Fibroblast of lung (primary cell): ENCODE results near the gene AGBL4. TPM values are rescaled to one million over a fixed set of nuclear protein-coding genes. Genes with fewer than 3 reads are reported as not detected.

ENCODE experiments used
- DNase-seq, 2 donors: peaks; one replicate each; pipeline versions ENCODE4 v3.0.0 to v3.0.0-alpha.2; 2010; ENCODE audit warnings: low read depth in 2 of 2
- H2AFZ ChIP-seq: 2 replicates; pipeline ENCODE4 v1.5.1; 2012; ENCODE audit warnings: low read length, control low read depth, inconsistent platforms
- H3K27ac ChIP-seq: 2 replicates; pipeline ENCODE4 v1.5.1; 2011; ENCODE audit warnings: low read length, control low read depth; ENCODE audit not compliant: insufficient read depth
- H3K27me3 ChIP-seq: 2 replicates; pipeline ENCODE4 v1.5.1; 2011; ENCODE audit warnings: mild to moderate bottlenecking, low read length; ENCODE audit not compliant: control insufficient read depth, insufficient read depth
- H3K36me3 ChIP-seq: 2 replicates; pipeline ENCODE4 v1.5.1; 2011; ENCODE audit warnings: low read length; ENCODE audit not compliant: control insufficient read depth, insufficient read depth
- H3K4me1 ChIP-seq: 2 replicates; pipeline ENCODE4 v1.5.1; 2011; ENCODE audit warnings: low read length; ENCODE audit not compliant: control insufficient read depth, insufficient read depth; ENCODE audit errors: extremely low read depth
- H3K4me2 ChIP-seq: 2 replicates; pipeline ENCODE4 v1.5.1; 2011; ENCODE audit warnings: low read length, control low read depth; ENCODE audit not compliant: insufficient read depth; ENCODE audit errors: extremely low read depth
- H3K4me3 ChIP-seq, 4 experiments: fragments of 200-600 bp in 1 of 4; sonication (generic) in 1 of 4; replicated peaks in 1 of 4; 2 replicates each; pipeline ENCODE4 v1.5.1; 2011 to 2016; ENCODE audit warnings: low read length in 4 of 4, low read depth in 3 of 4, mild to moderate bottlenecking in 3 of 4, control low read depth in 2 of 4, inconsistent platforms in 1 of 4, mixed read lengths in 1 of 4; ENCODE audit not compliant: insufficient read depth in 1 of 4; ENCODE audit errors: control extremely low read depth in 1 of 4
- H3K79me2 ChIP-seq: 2 replicates; pipeline ENCODE4 v1.5.1; 2012; ENCODE audit warnings: mild to moderate bottlenecking, low read length, inconsistent platforms; ENCODE audit not compliant: control insufficient read depth, insufficient read depth
- H3K9ac ChIP-seq: 2 replicates; pipeline ENCODE4 v1.5.1; 2011; ENCODE audit warnings: mild to moderate bottlenecking, low read length, control low read depth; ENCODE audit not compliant: insufficient read depth
- H3K9me3 ChIP-seq: 2 replicates; pipeline ENCODE4 v1.5.1; 2012; ENCODE audit warnings: low read depth, low read length; ENCODE audit not compliant: control insufficient read depth, insufficient read depth
- H4K20me1 ChIP-seq: 2 replicates; pipeline ENCODE4 v1.5.1; 2011; ENCODE audit warnings: low read length; ENCODE audit not compliant: control insufficient read depth, insufficient read depth; ENCODE audit errors: extremely low read depth
- CTCF ChIP-seq, 2 donors: IDR thresholded peaks in 1 of 2; conservative IDR thresholded peaks in 1 of 2; 1 replicate in 1 of 2; 2 replicates in 1 of 2; pipeline ENCODE4 v1.5.1; 2011 to 2012; ENCODE audit warnings: low read length in 2 of 2, control low read depth in 1 of 2, inconsistent platforms in 1 of 2, low read depth in 1 of 2, mild to moderate bottlenecking in 1 of 2
- EZH2 ChIP-seq: IDR thresholded peaks from 2 replicates; pipeline ENCODE4 v1.5.1; 2012; ENCODE audit warnings: low read length, control low read depth, mild to moderate bottlenecking; ENCODE audit errors: missing control alignments
- polyA plus RNA-seq, 2 donors: library from polyadenylated mRNA; depleted of rRNA in 1 of 2; stranded (reverse) in 1 of 2; unstranded in 1 of 2; fragments of >200 nt; gene quantifications; 2 replicates each; pipeline ENCODE4 v1.2.1, GENCODE V29; 2011 to 2012; ENCODE audit warnings: missing spikeins in 1 of 2
- total RNA-seq: library from RNA; depleted of rRNA; stranded (reverse); fragments of >200 nt; gene quantifications from 2 replicates; pipeline ENCODE4 v1.2.1, GENCODE V29; 2014

Gene AGBL4
- total and polyA plus RNA-seq, 2 donors (not counting 1 experiment from before 2014, with no cell fraction given) = not detected

- Histone ChIP-seq H3K9ac (no peak overlapping the region), H3K4me2 (no peak overlapping the region), H3K36me3 (no peaks in the 10 kb centered on the region), H3K4me3 (no peak overlapping the region), H3K79me2 (no peaks in the 10 kb centered on the region), H3K27ac (no peak overlapping the region), H3K27me3 (no peaks in the 10 kb centered on the region), H3K9me3 (no peaks in the 10 kb centered on the region), H2AFZ (no peak overlapping the region), H3K4me1 (no peaks in the 10 kb centered on the region), H4K20me1 (no peaks in the 10 kb centered on the region)
- no peak for TF ChIP-seq EZH2
- no peak for TF ChIP-seq CTCF (conservative IDR thresholded peaks at IDR 0.05 in 1 of 2, IDR thresholded peaks at IDR 0.05 in 1 of 2; ENCODE audit: low read depth in 1 of 2, low read length in 2 of 2)
- no peak for DNase-seq
These were observed 1468.5 kb downstream of the AGBL4 start for GRCh38 chr1:48555271-48555670.

- Histone ChIP-seq H3K36me3 (no peaks in the 10 kb centered on the region), H3K9me3 (no peaks in the 10 kb centered on the region), H3K4me1 (no peaks in the 10 kb centered on the region), H4K20me1 (no peaks in the 10 kb centered on the region), H3K9ac (no peak overlapping the region), H3K4me2 (no peak overlapping the region), H3K27me3 (no peaks in the 10 kb centered on the region), H3K4me3 (no peak overlapping the region), H2AFZ (no peak overlapping the region), H3K27ac (no peak overlapping the region), H3K79me2 (no peaks in the 10 kb centered on the region)
- no peak for DNase-seq
- TF ChIP-seq CTCF (conservative IDR thresholded peaks at IDR 0.05 in 1 of 2, IDR thresholded peaks at IDR 0.05 in 1 of 2; ENCODE audit: low read depth in 1 of 2, low read length in 2 of 2) (no peak), EZH2 (no peak)
These were observed 1470.7 kb downstream of the AGBL4 start for GRCh38 chr1:48552903-48553606.

- H3K27me3 ChIP-seq = no peaks in the 10 kb centered on the region
- DNase-seq = no peak
- H3K4me2 ChIP-seq = no peak overlapping the region
- no peaks in the 10 kb centered on the region for H3K79me2 ChIP-seq
- H3K4me1 ChIP-seq = no peaks in the 10 kb centered on the region
- H3K9me3 ChIP-seq = no peaks in the 10 kb centered on the region
- no peak overlapping the region for H2AFZ ChIP-seq
- no peaks in the 10 kb centered on the region for H3K36me3 ChIP-seq
- no peaks in the 10 kb centered on the region for H4K20me1 ChIP-seq
- H3K4me3 ChIP-seq = no peak overlapping the region
- no peak overlapping the region for H3K9ac ChIP-seq
- TF ChIP-seq CTCF (conservative IDR thresholded peaks at IDR 0.05 in 1 of 2, IDR thresholded peaks at IDR 0.05 in 1 of 2; ENCODE audit: low read depth in 1 of 2, low read length in 2 of 2) (peak in 1 of 2 donors; percentile 29), EZH2 (no peak)
- H3K27ac ChIP-seq = no peak overlapping the region
These were observed 1471.3 kb downstream of the AGBL4 start for GRCh38 chr1:48552420-48552819.
